Tibial nerve (tissue), 4 donors: ENCODE data around the gene MCF2L2.

Experiments used
- EP300 ChIP-seq, 2 donors: sonication (generic); formaldehyde crosslinking; IDR thresholded peaks; one replicate each; pipeline ENCODE4 v1.6.1; 2017; ENCODE audit warnings: antibody characterized with exemption in 2 of 2, mild to moderate bottlenecking in 1 of 2
- TF ChIP-seq, protein P1 (sequence below), 5 experiments: fragments of 200-600 bp in 3 of 5; fragments of 450-650 bp in 2 of 5; sonication (generic) in 3 of 5; IDR thresholded peaks; one replicate each; pipeline ENCODE4 v1.5.1; 2016 to 2019; ENCODE audit warnings: antibody characterized with exemption in 5 of 5, mild to moderate bottlenecking in 3 of 5, moderate library complexity in 2 of 5

DNA sequence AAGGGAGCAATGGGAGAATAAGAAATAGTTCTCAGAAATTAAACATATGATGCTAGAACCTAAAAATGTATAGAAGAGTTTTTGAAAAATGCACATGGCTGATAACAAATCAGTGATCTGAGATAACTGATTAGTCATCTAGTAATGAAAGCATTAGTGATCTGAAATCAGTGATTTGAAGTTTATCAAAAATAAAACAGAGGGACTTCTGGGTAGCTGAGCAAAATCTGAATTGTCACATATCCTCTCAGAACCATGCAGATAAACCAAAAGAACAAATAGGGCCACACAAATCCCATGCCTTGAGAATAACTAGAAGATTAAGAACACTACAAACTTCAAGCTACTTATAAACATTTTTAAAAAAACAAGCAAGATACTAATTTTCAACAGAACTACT is 71.5 kb downstream of the MCF2L2 start:
- TF ChIP-seq, protein P1, sequence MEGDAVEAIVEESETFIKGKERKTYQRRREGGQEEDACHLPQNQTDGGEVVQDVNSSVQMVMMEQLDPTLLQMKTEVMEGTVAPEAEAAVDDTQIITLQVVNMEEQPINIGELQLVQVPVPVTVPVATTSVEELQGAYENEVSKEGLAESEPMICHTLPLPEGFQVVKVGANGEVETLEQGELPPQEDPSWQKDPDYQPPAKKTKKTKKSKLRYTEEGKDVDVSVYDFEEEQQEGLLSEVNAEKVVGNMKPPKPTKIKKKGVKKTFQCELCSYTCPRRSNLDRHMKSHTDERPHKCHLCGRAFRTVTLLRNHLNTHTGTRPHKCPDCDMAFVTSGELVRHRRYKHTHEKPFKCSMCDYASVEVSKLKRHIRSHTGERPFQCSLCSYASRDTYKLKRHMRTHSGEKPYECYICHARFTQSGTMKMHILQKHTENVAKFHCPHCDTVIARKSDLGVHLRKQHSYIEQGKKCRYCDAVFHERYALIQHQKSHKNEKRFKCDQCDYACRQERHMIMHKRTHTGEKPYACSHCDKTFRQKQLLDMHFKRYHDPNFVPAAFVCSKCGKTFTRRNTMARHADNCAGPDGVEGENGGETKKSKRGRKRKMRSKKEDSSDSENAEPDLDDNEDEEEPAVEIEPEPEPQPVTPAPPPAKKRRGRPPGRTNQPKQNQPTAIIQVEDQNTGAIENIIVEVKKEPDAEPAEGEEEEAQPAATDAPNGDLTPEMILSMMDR (IDR thresholded peaks at IDR 0.05), result no peak
- TF ChIP-seq EP300 (IDR thresholded peaks at IDR 0.05), result no peak
